ENCODE measurements around the gene ITM2B.

GRCh38 chr13:48216204-48216711, 16.7 kb upstream of the ITM2B start:
- TF ChIP-seq CTCF (tag by site-specific recombination; IDR thresholded peaks at IDR 0.05) (no peak), SALL2 (tag by site-specific recombination; IDR thresholded peaks at IDR 0.05; ENCODE audit: borderline replicate concordance) (no peak), ZBTB26 (tag by site-specific recombination; optimal IDR thresholded peaks at IDR 0.05) (no peak), ZNF426 (tag by site-specific recombination; IDR thresholded peaks at IDR 0.05) (no peak), ZNF645 (tag by site-specific recombination; IDR thresholded peaks at IDR 0.05) (no peak), ZBTB49 (tag by site-specific recombination; IDR thresholded peaks at IDR 0.05; ENCODE audit: low read depth) (no peak)

All from HEK293 (cell line).